Immature natural killer cell (primary cell): ENCODE measurements around the gene MAP2K3. TPM values are rescaled to one million over a fixed set of nuclear protein-coding genes. Genes with fewer than 3 reads are reported as not detected.
A peak's percentile ranks its signal among the peaks of the same experiment; 100 is the strongest.

Experiments used
- DNase-seq, 3 donors: peaks; one replicate each; pipeline ENCODE4 v3.0.0; 2022; ENCODE audit warnings: mixed read lengths in 1 of 3
- H3K27ac Mint-ChIP-seq, 6 donors: one replicate each; pipeline ENCODE4 v1.8.0; 2020; ENCODE audit warnings: mixed read lengths in 6 of 6, mild to moderate bottlenecking in 5 of 6, inconsistent platforms in 4 of 6, moderate library complexity in 3 of 6
- H3K27me3 Mint-ChIP-seq, 3 donors: one replicate each; pipeline ENCODE4 v1.8.0; 2020 to 2021; ENCODE audit warnings: low read depth in 3 of 3, mild to moderate bottlenecking in 3 of 3, mixed read lengths in 3 of 3, moderate library complexity in 3 of 3, inconsistent platforms in 1 of 3
- H3K36me3 Mint-ChIP-seq, 3 donors: one replicate each; pipeline ENCODE4 v1.8.0; 2020; ENCODE audit warnings: mixed read lengths in 3 of 3, inconsistent platforms in 2 of 3, mild to moderate bottlenecking in 2 of 3
- H3K4me1 Mint-ChIP-seq, 2 donors: one replicate each; pipeline ENCODE4 v1.8.0; 2020; ENCODE audit warnings: inconsistent platforms in 2 of 2, mild to moderate bottlenecking in 2 of 2, mixed read lengths in 2 of 2, moderate library complexity in 1 of 2
- H3K4me3 Mint-ChIP-seq, 5 donors: one replicate each; pipeline ENCODE4 v1.8.0; 2020; ENCODE audit warnings: mild to moderate bottlenecking in 5 of 5, mixed read lengths in 5 of 5, inconsistent platforms in 3 of 5, moderate library complexity in 3 of 5
- H3K9me3 Mint-ChIP-seq, 6 donors: one replicate each; pipeline ENCODE4 v1.8.0; 2020; ENCODE audit warnings: mild to moderate bottlenecking in 6 of 6, mixed read lengths in 6 of 6, inconsistent platforms in 4 of 6, moderate library complexity in 3 of 6
- polyA plus RNA-seq, 3 donors: library from polyadenylated mRNA; unstranded; fragments of 300-500 nt; fragmentation: Illumina TruSeq; gene quantifications; one replicate each; pipeline ENCODE4 v1.2.3, GENCODE V29; 2021

Gene MAP2K3
- polyA plus RNA-seq, 3 donors from 2014 or later, result 66.6 to 136 (median 93.9) TPM

GRCh38 chr17:21248500-21248899, 36.0 kb upstream of the MAP2K3 start:
- H3K27me3 Mint-ChIP-seq, result peaks cover under 1 to 4% (median 3%) of the 10 kb centered on the region in 3 donors
- no peak overlapping the region for H3K4me3 Mint-ChIP-seq
- H3K36me3 Mint-ChIP-seq, result no peaks in the 10 kb centered on the region
- H3K4me1 Mint-ChIP-seq, result peaks cover 23 to 31% of the 10 kb centered on the region in 2 donors
- no peak for DNase-seq
- H3K27ac Mint-ChIP-seq, result no peak overlapping the region
- H3K9me3 Mint-ChIP-seq, result no peaks in the 10 kb centered on the region

GRCh38 chr17:21249086-21249795, 35.3 kb upstream of the MAP2K3 start:
- Mint-ChIP-seq H3K36me3 (no peaks in the 10 kb centered on the region), H3K9me3 (no peaks in the 10 kb centered on the region), H3K27ac (no peak overlapping the region), H3K4me1 (peaks cover 30 to 39% of the 10 kb centered on the region in 2 donors), H3K4me3 (peak overlapping the region in 1 of 5 donors; percentile 4), H3K27me3 (peaks cover 2 to 4% (median 4%) of the 10 kb centered on the region in 3 donors)
- no peak for DNase-seq

- H3K36me3 Mint-ChIP-seq, result no peaks in the 10 kb centered on the region
- no peak for DNase-seq
- H3K4me3 Mint-ChIP-seq, result peak overlapping the region in 3 of 5 donors; percentile 3 to 18 (median 13)
- peaks cover 30 to 35% of the 10 kb centered on the region in 2 donors for H3K4me1 Mint-ChIP-seq
- H3K27me3 Mint-ChIP-seq, result peaks cover 2 to 4% (median 4%) of the 10 kb centered on the region in 3 donors
- H3K9me3 Mint-ChIP-seq, result no peaks in the 10 kb centered on the region
- peak overlapping the region; percentile 6 to 70 (median 30) for H3K27ac Mint-ChIP-seq
These were observed 34.4 kb upstream of the MAP2K3 start for GRCh38 chr17:21249920-21250703.

GRCh38 chr17:21250854-21251253, 33.7 kb upstream of the MAP2K3 start:
- Mint-ChIP-seq H3K4me1 (peaks cover 30 to 35% of the 10 kb centered on the region in 2 donors), H3K27me3 (peaks cover 2 to 4% (median 4%) of the 10 kb centered on the region in 3 donors), H3K4me3 (peak overlapping the region in 2 of 5 donors; percentile 3 to 13), H3K27ac (no peak overlapping the region), H3K9me3 (no peaks in the 10 kb centered on the region), H3K36me3 (no peaks in the 10 kb centered on the region)
- no peak for DNase-seq

- H3K27ac Mint-ChIP-seq, result peak overlapping the region in 3 of 6 donors; percentile 34 to 92 (median 39)
- H3K27me3 Mint-ChIP-seq, result peaks cover 2 to 4% (median 4%) of the 10 kb centered on the region in 3 donors
- H3K4me3 Mint-ChIP-seq, result peak overlapping the region; percentile 46 to 89 (median 84)
- peaks cover 30 to 35% of the 10 kb centered on the region in 2 donors for H3K4me1 Mint-ChIP-seq
- H3K9me3 Mint-ChIP-seq, result no peaks in the 10 kb centered on the region
- no peak for DNase-seq
- H3K36me3 Mint-ChIP-seq, result no peaks in the 10 kb centered on the region
These were observed 33.0 kb upstream of the MAP2K3 start for GRCh38 chr17:21251337-21252010.

GRCh38 chr17:21252289-21252795, 32.2 kb upstream of the MAP2K3 start:
- Mint-ChIP-seq H3K36me3 (no peaks in the 10 kb centered on the region), H3K4me1 (peaks cover 30 to 35% of the 10 kb centered on the region in 2 donors), H3K27ac (peak overlapping the region; percentile 60 to 92 (median 82)), H3K27me3 (peaks cover 2 to 4% (median 4%) of the 10 kb centered on the region in 3 donors), H3K4me3 (peak overlapping the region; percentile 82 to 89 (median 84)), H3K9me3 (no peaks in the 10 kb centered on the region)
- DNase-seq, result no peak

DNA sequence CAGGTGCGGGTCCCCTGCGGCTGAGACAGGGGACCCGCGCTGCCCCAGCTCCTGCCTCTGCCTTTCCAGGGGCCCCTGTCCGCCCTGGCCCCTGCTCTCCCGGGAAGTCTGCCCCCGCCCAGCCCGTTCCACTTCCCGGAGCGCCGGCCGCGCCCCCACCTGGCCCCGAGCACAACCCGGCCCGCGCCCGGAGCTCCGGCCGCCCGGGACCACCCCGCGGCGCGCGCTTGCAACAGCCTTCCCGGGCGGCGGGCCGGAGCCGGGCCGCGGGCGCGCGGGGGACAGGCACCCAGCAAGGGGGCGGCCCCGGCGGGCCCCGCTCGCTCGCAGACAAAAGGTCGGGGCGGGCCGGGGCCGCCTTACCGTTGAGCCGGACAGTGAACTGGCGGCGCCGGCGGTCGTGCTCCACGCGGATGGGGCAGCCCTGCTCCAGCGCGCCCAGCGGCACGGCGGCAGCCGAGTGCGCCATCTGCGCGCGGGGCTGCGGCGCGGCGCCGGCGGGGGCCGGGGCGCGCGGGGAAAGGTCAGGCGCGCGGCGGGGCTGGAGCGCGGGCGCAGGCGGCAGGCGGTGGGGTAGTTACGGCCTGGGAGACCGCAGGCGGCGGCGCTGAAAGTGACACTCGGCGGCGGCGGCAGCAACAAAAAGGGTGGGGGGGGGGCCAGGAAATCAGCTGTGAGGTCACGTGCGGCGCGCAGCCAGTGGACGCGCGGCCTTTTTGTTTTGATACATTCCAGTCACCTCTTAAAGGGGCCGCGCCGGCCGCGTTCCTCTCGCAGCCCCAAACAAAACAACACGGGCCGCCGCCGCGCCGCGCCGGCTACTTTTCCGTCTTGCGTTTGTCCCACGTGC, 31.5 kb upstream of the MAP2K3 start, which contains the start of gene NATD1:
Gene NATD1, minus strand, starts transcription at position 615 of the 850 bp plus-strand sequence. Its CDS starts 146 bp downstream, at position 469.
- Mint-ChIP-seq H3K36me3 (no peaks in the 10 kb centered on the region), H3K27ac (peak within 1 kb of the TSS; percentile 85 to 94 (median 92)), H3K4me1 (peaks cover 30 to 33% of the 10 kb centered on the region in 2 donors), H3K9me3 (no peaks in the 10 kb centered on the region), H3K27me3 (peaks cover 2 to 4% (median 4%) of the 10 kb centered on the region in 3 donors), H3K4me3 (peak within 1 kb of the TSS; percentile 86 to 92 (median 88))
- peak; percentile 79 to 82 (median 81) for DNase-seq

- no peaks in the 10 kb centered on the region for H3K9me3 Mint-ChIP-seq
- DNase-seq, result no peak
- H3K27me3 Mint-ChIP-seq, result peaks cover 2 to 4% (median 4%) of the 10 kb centered on the region in 3 donors
- H3K27ac Mint-ChIP-seq, result peak overlapping the region; percentile 85 to 94 (median 92)
- no peaks in the 10 kb centered on the region for H3K36me3 Mint-ChIP-seq
- H3K4me3 Mint-ChIP-seq, result peak overlapping the region; percentile 86 to 92 (median 88)
- H3K4me1 Mint-ChIP-seq, result peaks cover 30 to 33% of the 10 kb centered on the region in 2 donors
These were observed 30.7 kb upstream of the MAP2K3 start for GRCh38 chr17:21253646-21254441.

DNA sequence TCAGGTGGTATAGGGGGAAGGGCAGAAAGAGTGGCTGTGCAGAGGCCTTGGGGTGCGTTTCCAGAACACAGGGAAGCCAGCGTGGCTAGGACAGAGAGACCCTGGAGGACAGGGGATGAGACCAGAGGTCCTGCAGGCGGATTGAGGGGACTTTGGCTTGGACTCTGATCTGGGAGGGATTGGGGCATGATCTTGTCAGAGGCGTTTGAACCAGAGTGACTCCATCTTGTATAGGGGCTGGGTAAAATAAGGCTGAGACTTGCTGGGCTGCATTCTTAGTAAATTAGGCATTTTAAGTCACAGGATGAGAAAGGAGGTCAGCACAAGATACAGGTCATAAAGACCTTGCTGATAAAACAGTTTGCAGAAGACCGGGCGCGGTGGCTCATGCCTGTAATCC, 25.9 kb upstream of the MAP2K3 start:
- H3K36me3 Mint-ChIP-seq, result no peaks in the 10 kb centered on the region
- no peaks in the 10 kb centered on the region for H3K9me3 Mint-ChIP-seq
- no peak for DNase-seq
- H3K4me1 Mint-ChIP-seq, result peaks cover 6 to 8% of the 10 kb centered on the region in 2 donors
- H3K27ac Mint-ChIP-seq, result peak overlapping the region in 1 of 6 donors; percentile 16
- H3K27me3 Mint-ChIP-seq, result peaks cover 0 to 2% (median under 1%) of the 10 kb centered on the region in 3 donors
- no peak overlapping the region for H3K4me3 Mint-ChIP-seq

- Mint-ChIP-seq H3K4me1 (peaks cover 10 to 17% of the 10 kb centered on the region in 2 donors), H3K4me3 (no peak overlapping the region), H3K27ac (peak overlapping the region in 1 of 6 donors; percentile 40)
These were observed 22.1 kb upstream of the MAP2K3 start for GRCh38 chr17:21262259-21262993.

DNA sequence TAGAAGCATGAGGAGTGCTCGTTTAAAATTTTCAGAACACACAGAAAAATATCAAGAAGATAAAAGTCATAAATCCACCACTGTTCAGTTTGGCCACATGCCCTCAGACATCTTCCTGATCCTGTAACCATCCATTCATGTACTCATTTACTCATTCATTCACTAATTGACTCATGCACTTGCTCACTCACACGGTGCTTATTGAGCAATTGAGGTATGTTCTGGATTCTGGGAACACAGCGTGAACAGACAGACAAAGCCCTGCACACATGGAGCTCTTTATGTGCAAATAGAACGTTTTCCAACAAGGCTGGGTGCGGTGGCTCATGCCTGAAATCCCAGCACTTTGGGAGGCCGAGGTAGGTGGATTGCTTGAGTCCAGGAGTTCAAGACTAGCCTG, 21.1 kb upstream of the MAP2K3 start:
- peak overlapping the region in 1 of 6 donors; percentile 22 for H3K27ac Mint-ChIP-seq
- DNase-seq, result no peak
- no peak overlapping the region for H3K4me3 Mint-ChIP-seq
- peaks cover 19 to 27% of the 10 kb centered on the region in 2 donors for H3K4me1 Mint-ChIP-seq
- H3K9me3 Mint-ChIP-seq, result no peaks in the 10 kb centered on the region
- H3K36me3 Mint-ChIP-seq, result no peaks in the 10 kb centered on the region
- peaks cover 0 to 3% (median 2%) of the 10 kb centered on the region in 3 donors for H3K27me3 Mint-ChIP-seq

More at GRCh38 chr17:21262259-21262993, 22.1 kb upstream of the MAP2K3 start:
- H3K27me3 Mint-ChIP-seq, result peaks cover 0 to 3% (median 2%) of the 10 kb centered on the region in 3 donors
- no peak for DNase-seq
- H3K9me3 Mint-ChIP-seq, result no peaks in the 10 kb centered on the region
- H3K36me3 Mint-ChIP-seq, result no peaks in the 10 kb centered on the region
